A673 (cell line): Measurements from ENCODE around the gene MUC20. TPM values are rescaled to one million over a fixed set of nuclear protein-coding genes. Genes with fewer than 3 reads are reported as not detected.

Experiments used
- BruUV-seq: library from RNA; stranded (reverse); fragments of 400-500 nt; replicated peaks from 2 replicates; lab custom pipeline; 2021; lab: Mats Ljungman, UMichigan
- CTCF ChIA-PET: fragments of 300-600 bp; sonication (Branson Sonifier 250); formaldehyde crosslinking; loops from one replicate; lab custom pipeline; 2022; ENCODE audit warnings: antibody characterized with exemption; lab: Charles Lee
- POLR2A ChIA-PET: fragments of 300-600 bp; sonication (Branson Sonifier 250); formaldehyde crosslinking; loops from one replicate; lab custom pipeline; 2022; ENCODE audit warnings: antibody characterized with exemption; ENCODE audit not compliant: low non-redundant PET; lab: Charles Lee
- DNase-seq: peaks from one replicate; pipeline ENCODE4 v3.0.0-alpha.2; 2015; ENCODE audit warnings: low spot score
- H3K27ac ChIP-seq: fragments of 200-600 bp; sonication (generic); 2 replicates; pipeline ENCODE4 v1.5.1; 2016; ENCODE audit warnings: mixed run types, low read depth, mild to moderate bottlenecking, mixed read lengths, antibody characterized with exemption, low read length; ENCODE audit not compliant: poor library complexity, severe bottlenecking
- H3K27me3 ChIP-seq: fragments of 200-600 bp; sonication (generic); replicated peaks from 2 replicates; pipeline ENCODE4 v1.6.1; 2017; ENCODE audit warnings: mixed run types, low read depth, mild to moderate bottlenecking, mixed read lengths, antibody characterized with exemption, low read length; ENCODE audit not compliant: insufficient read depth, poor library complexity
- H3K36me3 ChIP-seq: fragments of 200-600 bp; sonication (generic); 2 replicates; pipeline ENCODE4 v1.6.1; 2016; ENCODE audit warnings: mixed run types, mild to moderate bottlenecking, mixed read lengths, antibody characterized with exemption, low read length; ENCODE audit not compliant: insufficient read depth, poor library complexity, severe bottlenecking
- H3K4me1 ChIP-seq: fragments of 200-600 bp; sonication (generic); 2 replicates; pipeline ENCODE4 v1.6.1; 2017; ENCODE audit warnings: mixed run types, mild to moderate bottlenecking, mixed read lengths, antibody characterized with exemption, low read length; ENCODE audit not compliant: insufficient read depth, poor library complexity, severe bottlenecking
- H3K4me3 ChIP-seq: fragments of 200-600 bp; sonication (generic); 2 replicates; pipeline ENCODE4 v1.5.1; 2016; ENCODE audit warnings: low read depth, mixed run types, mild to moderate bottlenecking, mixed read lengths, low read length; ENCODE audit not compliant: poor library complexity, severe bottlenecking
- H3K9me3 ChIP-seq: fragments of 200-600 bp; sonication (generic); 2 replicates; pipeline ENCODE4 v1.6.1; 2016; ENCODE audit warnings: mixed run types, low read depth, mild to moderate bottlenecking, mixed read lengths, antibody characterized with exemption, low read length; ENCODE audit not compliant: poor library complexity, severe bottlenecking
- CTCF ChIP-seq: fragments of 300-800, 200-600 bp; sonication (generic); conservative IDR thresholded peaks from 2 replicates; pipeline ENCODE4 v1.5.1; 2017; ENCODE audit warnings: low read depth, mild to moderate bottlenecking, antibody characterized with exemption, low read length, moderate library complexity, mixed read lengths
- EZH2 ChIP-seq: fragments of 200-600 bp; sonication (generic); IDR thresholded peaks from 2 replicates; pipeline ENCODE4 v1.6.1; 2017; ENCODE audit warnings: borderline replicate concordance, low read depth, mild to moderate bottlenecking, mixed read lengths, antibody characterized with exemption, low read length; ENCODE audit not compliant: poor library complexity, severe bottlenecking
- intact Hi-C: fragments of 100-400 bp; cut with micrococcal nuclease; formaldehyde crosslinking; loops from one replicate; pipeline ENCODE4 v1.10.0; 2022; ENCODE audit not compliant: unreplicated experiment
- total RNA-seq: library from RNA; stranded (reverse); gene quantifications from 2 replicates; pipeline ENCODE4 v1.2.3, GENCODE V29; 2021

Gene MUC20
- total RNA-seq, 1 experiment from 2014 or later, result 1.1 TPM

- TF ChIP-seq CTCF (no peak), EZH2 (no peak)
- H3K27me3 ChIP-seq, result no peaks in the 10 kb centered on the region
- H3K9me3 ChIP-seq, result no peaks in the 10 kb centered on the region
- H3K36me3 ChIP-seq, result no peaks in the 10 kb centered on the region
- H3K27ac ChIP-seq, result no peak overlapping the region
- CTCF ChIA-PET, result no interaction called here
- BruUV-seq, result no TSS peak
- POLR2A ChIA-PET, result no interaction called here
- intact Hi-C loops, result no loop called here
- no peak for DNase-seq
- H3K4me3 ChIP-seq, result no peak overlapping the region
- H3K4me1 ChIP-seq, result no peaks in the 10 kb centered on the region
Measured at GRCh38 chr3:195715134-195715533, 5.6 kb upstream of the MUC20 start.

- ChIA-PET POLR2A (no interaction called here), CTCF (interaction anchor here (0.7 kb wide), 1 partner anchor 33 kb away, joined by 5 read pairs; no protein-coding TSS in a partner anchor)
- no TSS peak for BruUV-seq
- Histone ChIP-seq H3K4me1 (no peaks in the 10 kb centered on the region), H3K27ac (no peak overlapping the region), H3K9me3 (no peaks in the 10 kb centered on the region), H3K27me3 (no peaks in the 10 kb centered on the region), H3K36me3 (no peaks in the 10 kb centered on the region), H3K4me3 (no peak overlapping the region)
- no peak for DNase-seq
- intact Hi-C loops, result no loop called here
- no peak for TF ChIP-seq EZH2
- no peak for TF ChIP-seq CTCF
Measured at GRCh38 chr3:195715583-195716266, 5.1 kb upstream of the MUC20 start.

GRCh38 chr3:195717416-195717815, 3.4 kb upstream of the MUC20 start:
- DNase-seq, result no peak
- H3K36me3 ChIP-seq, result no peaks in the 10 kb centered on the region
- H3K4me3 ChIP-seq, result no peak overlapping the region
- TF ChIP-seq CTCF, result no peak
- TF ChIP-seq EZH2, result no peak
- H3K27me3 ChIP-seq, result no peaks in the 10 kb centered on the region
- ChIA-PET CTCF (no interaction called here), POLR2A (no interaction called here)
- no peaks in the 10 kb centered on the region for H3K4me1 ChIP-seq
- no TSS peak for BruUV-seq
- intact Hi-C loops, result no loop called here
- no peak overlapping the region for H3K27ac ChIP-seq
- no peaks in the 10 kb centered on the region for H3K9me3 ChIP-seq
